ENCODE data around the gene MCOLN3. TPM values are rescaled to one million over a fixed set of nuclear protein-coding genes. Genes with fewer than 3 reads are reported as not detected.

MCOLN3 gene
- total and polyA plus RNA-seq, 9 of the 15 experiments (the other 6 are each of a cell fraction or from before 2014, with no cell fraction given), result 0.04 to 0.05 TPM; not detected in 7

- POLR2A ChIA-PET, result no interaction called here
Observed at GRCh38 chr1:85062425-85063026, 14.2 kb upstream of the MCOLN3 start.

More at GRCh38 chr1:85062425-85063026, 14.2 kb upstream of the MCOLN3 start:
- H3K27ac ChIP-seq (ENCODE audit: extremely low read depth, low read depth, low read length), result no peak overlapping the region
- no peaks in the 10 kb centered on the region for H4K20me1 ChIP-seq (replicated peaks; ENCODE audit: control insufficient read depth, insufficient read depth, low read length)
- H3K9ac ChIP-seq (ENCODE audit: insufficient read depth in 1 of 2, low read depth in 2 of 2, low read length in 2 of 2), result no peak overlapping the region
- no peaks in the 10 kb centered on the region for H3K36me3 ChIP-seq (ENCODE audit: control insufficient read depth, insufficient read depth, low read length)
- TF ChIP-seq MAFG (tag; conservative IDR thresholded peaks at IDR 0.05) (peak; percentile 28; the same call in 1 of the 2 replicates), ZNF24 (IDR thresholded peaks at IDR 0.05) (peak; percentile 90), ZNF511 (CRISPR knock-in tag; IDR thresholded peaks at IDR 0.05) (no peak), ZNF316 (IDR thresholded peaks at IDR 0.05) (peak; percentile 33; the same call in 1 of the 2 replicates)
- intact Hi-C loops (cut with micrococcal nuclease) (no loop called here), in situ Hi-C loops (cut with MboI) (no loop called here)
- DNase-seq (ENCODE audit: extremely low read depth in 1 of 4, low spot score in 3 of 4) (no peak), FAIRE-seq (no peak), ATAC-seq (no peak)
- H3K79me2 ChIP-seq (ENCODE audit: control insufficient read depth, insufficient read depth, low read length), result no peaks in the 10 kb centered on the region
- no peaks in the 10 kb centered on the region for H3K9me1 ChIP-seq (ENCODE audit: control insufficient read depth, insufficient read depth, low read length)
- peak overlapping the region; percentile 2; the same call in 1 of the 2 replicates for H3K4me3 ChIP-seq
- 7% methylated on average over 7 of the region's 7 CpGs for WGBS (ENCODE audit: insufficient coverage, low coverage, missing lambda C conversion rate)
- no TSS peak for BruUV-seq (replicated peaks)
- H3K4me2 ChIP-seq (ENCODE audit: insufficient read depth, low read length), result peak overlapping the region; percentile 39; the same call in 1 of the 2 replicates
- H3K9me3 ChIP-seq (replicated peaks; ENCODE audit: control insufficient read depth, insufficient read depth, low read depth, low read length), result no peaks in the 10 kb centered on the region
- no peak overlapping the region; the same call in 1 of the 2 replicates for H2AFZ ChIP-seq (ENCODE audit: low read depth, low read length)
- H3K4me1 ChIP-seq (replicated peaks in 1 of 2; ENCODE audit: control insufficient read depth in 2 of 2, insufficient read depth in 2 of 2, low read length in 2 of 2), result no peaks in the 10 kb centered on the region; a peak in 1 of 5 replicates
- CTCF ChIA-PET (ENCODE audit: low intra/inter-chr PET ratio), result no interaction called here
- peaks cover 0 to 2% of the 10 kb centered on the region in 2 experiments; a peak in 1 of 5 replicates for H3K27me3 ChIP-seq (ENCODE audit: control insufficient read depth in 2 of 2, insufficient read depth in 2 of 2, low read length in 2 of 2)
